IPS-18a (cell line): ENCODE measurements around the gene THADA.

ENCODE experiments used
- H3K27ac ChIP-seq: one replicate; pipeline ENCODE4 v1.5.1; 2013; ENCODE audit warnings: low read length
- H3K27me3 ChIP-seq: one replicate; pipeline ENCODE4 v1.6.1; 2013; ENCODE audit warnings: mild to moderate bottlenecking, low read length; ENCODE audit not compliant: control insufficient read depth, insufficient read depth
- H3K36me3 ChIP-seq: one replicate; pipeline ENCODE4 v1.6.1; 2013; ENCODE audit warnings: low read depth, low read length; ENCODE audit not compliant: control insufficient read depth
- H3K4me1 ChIP-seq: one replicate; pipeline ENCODE4 v1.6.1; 2013; ENCODE audit warnings: low read depth, low read length; ENCODE audit not compliant: control insufficient read depth
- H3K4me3 ChIP-seq: one replicate; pipeline ENCODE4 v1.5.1; 2013; ENCODE audit warnings: low read length
- H3K9ac ChIP-seq: one replicate; pipeline ENCODE4 v1.6.1; 2013; ENCODE audit warnings: mild to moderate bottlenecking, low read length, moderate library complexity
- H3K9me3 ChIP-seq: one replicate; pipeline ENCODE4 v1.6.1; 2013; ENCODE audit warnings: low read depth, low read length; ENCODE audit not compliant: control insufficient read depth

The THADA gene

GRCh38 chr2:43319541-43319940 lies 276.3 kb downstream of the THADA start:
- Histone ChIP-seq H3K9ac (no peak overlapping the region), H3K4me3 (no peak overlapping the region), H3K4me1 (no peaks in the 10 kb centered on the region), H3K27ac (no peak overlapping the region), H3K36me3 (peaks cover 4% of the 10 kb centered on the region), H3K9me3 (no peaks in the 10 kb centered on the region), H3K27me3 (no peaks in the 10 kb centered on the region)

- Histone ChIP-seq H3K27me3 (no peaks in the 10 kb centered on the region), H3K27ac (no peak overlapping the region), H3K9ac (no peak overlapping the region), H3K36me3 (peaks cover 4% of the 10 kb centered on the region), H3K4me1 (no peaks in the 10 kb centered on the region), H3K9me3 (no peaks in the 10 kb centered on the region), H3K4me3 (no peak overlapping the region)
Observed at GRCh38 chr2:43318791-43319190, 277.0 kb downstream of the THADA start.

DNA sequence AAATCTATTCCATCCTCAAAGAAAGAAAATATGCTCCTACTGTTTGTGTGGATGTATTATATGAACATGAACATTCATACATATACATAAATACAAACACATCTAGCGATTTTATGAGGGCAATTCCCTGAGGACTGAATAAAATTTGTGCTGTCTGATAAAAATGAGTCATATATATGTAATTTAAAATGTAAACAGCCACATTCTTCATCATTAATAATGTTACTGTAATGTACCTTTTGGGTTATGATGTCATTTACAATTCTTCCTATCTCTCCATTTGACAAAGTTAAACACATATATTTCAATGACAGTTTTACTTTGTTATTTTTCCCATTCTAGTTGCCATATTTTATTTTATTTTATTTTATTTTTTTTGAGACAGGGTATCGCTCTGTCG lies 278.2 kb downstream of the THADA start:
- no peaks in the 10 kb centered on the region for H3K4me1 ChIP-seq
- H3K36me3 ChIP-seq: peaks cover 4% of the 10 kb centered on the region
- H3K9ac ChIP-seq: no peak overlapping the region
- no peaks in the 10 kb centered on the region for H3K27me3 ChIP-seq
- H3K9me3 ChIP-seq: no peaks in the 10 kb centered on the region
- no peak overlapping the region for H3K27ac ChIP-seq
- H3K4me3 ChIP-seq: no peak overlapping the region

GRCh38 chr2:43317194-43317593 lies 278.6 kb downstream of the THADA start:
- no peak overlapping the region for H3K9ac ChIP-seq
- H3K9me3 ChIP-seq: no peaks in the 10 kb centered on the region
- H3K36me3 ChIP-seq: peaks cover 4% of the 10 kb centered on the region
- H3K27ac ChIP-seq: no peak overlapping the region
- no peaks in the 10 kb centered on the region for H3K27me3 ChIP-seq
- no peak overlapping the region for H3K4me3 ChIP-seq
- H3K4me1 ChIP-seq: no peaks in the 10 kb centered on the region

- Histone ChIP-seq H3K36me3 (peaks cover 4% of the 10 kb centered on the region), H3K27ac (no peak overlapping the region), H3K4me1 (no peaks in the 10 kb centered on the region), H3K9ac (no peak overlapping the region), H3K27me3 (no peaks in the 10 kb centered on the region), H3K9me3 (no peaks in the 10 kb centered on the region), H3K4me3 (no peak overlapping the region)
Observed at GRCh38 chr2:43315482-43315881, 280.4 kb downstream of the THADA start.

DNA sequence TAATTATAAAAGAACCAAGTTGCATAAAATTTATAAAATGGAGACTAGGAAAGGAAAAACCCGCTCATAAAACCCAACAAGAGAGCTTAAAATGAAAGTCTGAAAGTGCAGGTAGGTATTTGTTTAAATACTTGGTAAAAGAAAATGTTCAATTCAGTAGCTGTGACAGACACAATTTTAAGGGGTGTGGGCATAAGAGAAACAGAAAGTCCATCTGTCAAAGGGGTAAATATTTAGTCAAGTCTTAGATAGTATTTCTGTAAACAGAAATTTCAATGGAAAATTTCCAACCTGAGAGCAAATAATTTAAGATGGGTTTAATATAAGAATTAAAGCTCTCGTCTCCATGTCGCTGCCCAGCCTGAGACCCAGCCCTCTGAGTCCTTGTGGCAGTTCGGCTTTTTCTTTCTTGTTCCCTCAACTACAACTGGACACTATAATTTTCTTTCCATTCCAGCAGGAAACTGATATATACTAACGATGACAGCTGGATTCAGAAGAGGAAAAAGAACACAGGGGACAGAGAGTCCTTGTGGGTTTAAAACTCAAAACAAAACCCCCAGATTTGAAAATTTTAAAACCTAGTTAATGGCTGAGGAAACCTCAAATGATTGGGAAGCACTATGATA lies 281.4 kb downstream of the THADA start:
- Histone ChIP-seq H3K36me3 (peaks cover 2% of the 10 kb centered on the region), H3K27ac (no peak overlapping the region), H3K4me3 (no peak overlapping the region), H3K9me3 (no peaks in the 10 kb centered on the region), H3K9ac (no peak overlapping the region), H3K27me3 (no peaks in the 10 kb centered on the region), H3K4me1 (no peaks in the 10 kb centered on the region)

DNA sequence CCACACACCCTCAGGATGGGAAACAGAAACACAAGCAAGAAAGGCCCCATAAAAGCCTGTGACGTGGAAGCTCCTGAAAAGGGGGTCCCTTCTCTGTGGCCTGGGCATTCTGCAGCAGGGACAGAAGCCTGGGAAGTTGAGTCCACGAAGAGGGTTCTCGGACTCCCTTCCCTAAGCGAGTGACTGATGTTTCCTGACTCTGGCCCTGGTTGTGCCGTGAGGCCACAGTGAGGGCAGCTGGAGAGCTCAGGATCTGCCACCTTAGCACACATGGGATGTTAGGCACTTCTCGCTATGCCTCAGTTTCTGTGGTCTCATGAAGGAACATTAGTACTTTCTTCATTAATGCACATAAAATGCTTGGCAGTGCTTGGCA lies 282.2 kb downstream of the THADA start:
- Histone ChIP-seq H3K9me3 (no peaks in the 10 kb centered on the region), H3K36me3 (no peaks in the 10 kb centered on the region), H3K27ac (no peak overlapping the region), H3K9ac (no peak overlapping the region), H3K27me3 (no peaks in the 10 kb centered on the region), H3K4me3 (no peak overlapping the region), H3K4me1 (no peaks in the 10 kb centered on the region)

GRCh38 chr2:43312755-43313641 lies 282.8 kb downstream of the THADA start:
- Histone ChIP-seq H3K4me1 (no peaks in the 10 kb centered on the region), H3K4me3 (no peak overlapping the region), H3K9me3 (no peaks in the 10 kb centered on the region), H3K27ac (no peak overlapping the region), H3K9ac (no peak overlapping the region), H3K27me3 (no peaks in the 10 kb centered on the region), H3K36me3 (no peaks in the 10 kb centered on the region)

DNA sequence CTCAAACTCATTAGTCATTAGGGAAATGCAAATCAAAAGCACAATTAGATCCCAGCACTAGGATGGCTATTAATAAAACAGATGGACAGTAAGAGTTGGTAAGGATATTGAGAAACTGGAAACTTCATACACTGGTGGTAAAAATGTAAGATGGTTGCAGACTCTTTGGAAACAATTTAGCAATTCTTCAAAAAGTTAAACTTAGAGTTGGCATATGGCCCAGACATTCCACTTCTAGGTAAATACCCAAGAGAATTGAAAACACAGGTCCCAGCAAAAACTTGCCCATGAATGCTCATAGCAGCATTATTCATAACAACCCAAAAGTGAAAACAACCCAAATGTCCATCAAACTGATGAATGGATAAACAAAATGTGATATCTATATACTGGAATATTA lies 284.6 kb downstream of the THADA start:
- Histone ChIP-seq H3K4me1 (no peaks in the 10 kb centered on the region), H3K27ac (no peak overlapping the region), H3K36me3 (no peaks in the 10 kb centered on the region), H3K4me3 (no peak overlapping the region), H3K9me3 (no peaks in the 10 kb centered on the region), H3K27me3 (no peaks in the 10 kb centered on the region), H3K9ac (no peak overlapping the region)

- Histone ChIP-seq H3K27ac (no peak overlapping the region), H3K36me3 (no peaks in the 10 kb centered on the region), H3K27me3 (no peaks in the 10 kb centered on the region), H3K4me3 (no peak overlapping the region), H3K9me3 (no peaks in the 10 kb centered on the region), H3K4me1 (no peaks in the 10 kb centered on the region), H3K9ac (no peak overlapping the region)
Observed at GRCh38 chr2:43309935-43310334, 285.9 kb downstream of the THADA start.

DNA sequence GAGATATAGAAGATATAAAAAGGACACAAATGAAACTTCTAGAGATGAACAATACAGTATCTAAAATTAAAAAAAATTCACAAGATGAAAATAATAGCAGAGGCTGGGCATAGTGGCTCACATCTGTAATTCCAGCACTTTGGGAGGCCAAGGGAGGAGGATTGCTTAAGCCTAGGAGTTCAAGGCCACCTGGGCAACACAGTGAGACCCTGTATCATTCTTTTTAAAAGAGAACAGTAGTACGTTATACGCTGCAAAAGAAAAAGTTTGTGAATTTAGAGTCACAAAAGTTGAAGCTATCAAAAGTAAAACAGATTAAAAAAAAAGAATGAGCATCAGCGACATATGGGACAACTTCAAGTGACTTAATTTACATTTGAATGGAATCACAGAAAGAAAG lies 287.9 kb downstream of the THADA start:
- Histone ChIP-seq H3K27ac (no peak overlapping the region), H3K4me1 (no peaks in the 10 kb centered on the region), H3K27me3 (no peaks in the 10 kb centered on the region), H3K9ac (no peak overlapping the region), H3K9me3 (no peaks in the 10 kb centered on the region), H3K4me3 (no peak overlapping the region), H3K36me3 (no peaks in the 10 kb centered on the region)

DNA sequence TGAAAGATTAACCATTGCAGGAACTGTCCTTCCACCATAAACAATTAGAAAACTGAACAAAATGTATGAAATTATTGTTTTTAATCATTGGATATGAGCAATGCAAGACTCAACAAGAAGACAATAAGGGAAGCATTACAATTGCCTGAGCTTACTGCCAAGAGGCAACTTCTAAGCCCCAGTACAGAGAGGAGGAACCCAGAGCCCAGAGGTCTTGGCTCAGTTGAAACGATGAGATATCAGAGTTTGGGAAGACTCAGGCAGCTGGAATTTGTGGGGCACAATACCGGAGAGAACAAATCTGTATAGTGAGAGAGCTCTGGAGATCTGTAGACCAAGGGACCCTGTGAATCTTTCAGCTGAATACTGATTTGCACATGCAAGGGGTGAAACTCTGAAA lies 288.8 kb downstream of the THADA start:
- Histone ChIP-seq H3K9ac (no peak overlapping the region), H3K27ac (no peak overlapping the region), H3K36me3 (no peaks in the 10 kb centered on the region), H3K4me3 (no peak overlapping the region), H3K9me3 (no peaks in the 10 kb centered on the region), H3K27me3 (no peaks in the 10 kb centered on the region), H3K4me1 (no peaks in the 10 kb centered on the region)
